KBM-7 (cell line): Measurements from ENCODE around the gene GSTM4.
"Not testable (repeated sequence)": the region's sequence is repeated elsewhere in the genome, so short reads cannot be mapped to it uniquely, and the experiment has no call there.

ENCODE experiments used
- DNase-seq: peaks from one replicate; pipeline ENCODE4 v3.0.0-alpha.2; 2015
- in situ Hi-C: fragments of 300-500 bp; cut with MboI; formaldehyde crosslinking; loops from 2 replicates; pipeline ENCODE4 v1.14.3; 2020; ENCODE audit warnings: low sequenced_read_pairs, low pct_unique_long_range_greater_than_20kb, mixed read lengths

Gene GSTM4

GRCh38 chr1:109654519-109654918 is 1.4 kb upstream of the GSTM4 start:
- no peak for DNase-seq
- in situ Hi-C loops = loop anchor here (25.0 kb wide), 1 partner anchor 108 kb away; the partner anchor contains the start of gene EPS8L3

- in situ Hi-C loops = loop anchor here (25.0 kb wide), 1 partner anchor 105 kb away; the partner anchor contains the start of gene EPS8L3
- no peak for DNase-seq
These were observed 1.5 kb downstream of the GSTM4 start for GRCh38 chr1:109657395-109657794.

GRCh38 chr1:109657970-109658369 is 2.1 kb downstream of the GSTM4 start:
- no peak for DNase-seq
- in situ Hi-C loops = loop anchor here (25.0 kb wide), 1 partner anchor 104 kb away; the partner anchor contains the start of gene EPS8L3

GRCh38 chr1:109658533-109659042 is 2.7 kb downstream of the GSTM4 start:
- in situ Hi-C loops = loop anchor here (25.0 kb wide), 1 partner anchor 104 kb away; the partner anchor contains the start of gene EPS8L3
- peak; percentile 15 for DNase-seq

GRCh38 chr1:109659145-109659544 is 3.2 kb downstream of the GSTM4 start:
- in situ Hi-C loops = loop anchor here (25.0 kb wide), 1 partner anchor 103 kb away; the partner anchor contains the start of gene EPS8L3
- no peak for DNase-seq

GRCh38 chr1:109659997-109660690 is 4.2 kb downstream of the GSTM4 start:
- DNase-seq = peak; percentile 41
- in situ Hi-C loops = loop anchor here (25.0 kb wide), 1 partner anchor 102 kb away; the partner anchor contains the start of gene EPS8L3

GRCh38 chr1:109660691-109661026 is 4.8 kb downstream of the GSTM4 start:
- DNase-seq = not testable (repeated sequence)
- in situ Hi-C loops = loop anchor here (25.0 kb wide), 1 partner anchor 102 kb away; the partner anchor contains the start of gene EPS8L3

- in situ Hi-C loops = loop anchor here (25.0 kb wide), 1 partner anchor 101 kb away; the partner anchor contains the start of gene EPS8L3
- no peak for DNase-seq
These were observed 5.5 kb downstream of the GSTM4 start for GRCh38 chr1:109661391-109661790.

GRCh38 chr1:109664671-109665070 is 8.8 kb downstream of the GSTM4 start:
- no peak for DNase-seq
- in situ Hi-C loops = loop anchor here (25.0 kb wide), 1 partner anchor 98 kb away; the partner anchor contains the start of gene EPS8L3

GRCh38 chr1:109667452-109668122 is 11.7 kb downstream of the GSTM4 start, which contains the start of gene GSTM2:
Gene GSTM2 (plus strand): TSS chr1:109668057. CDS start chr1:109668116, 59 bp downstream.
- no peak for DNase-seq

GRCh38 chr1:109668123-109668775 is 12.3 kb downstream of the GSTM4 start:
- in situ Hi-C loops = loop anchor here (25.0 kb wide), 1 partner anchor 94 kb away; the partner anchor contains the start of gene EPS8L3
- DNase-seq = no peak

More at GRCh38 chr1:109667452-109668122, 11.7 kb downstream of the GSTM4 start, which contains the start of gene GSTM2:
- in situ Hi-C loops = loop anchor here (25.0 kb wide), 1 partner anchor 95 kb away; the partner anchor contains the start of gene EPS8L3

- peak; percentile 84 for DNase-seq
- in situ Hi-C loops = loop anchor here (25.0 kb wide), 1 partner anchor 93 kb away; the partner anchor contains the start of gene EPS8L3
These were observed 13.5 kb downstream of the GSTM4 start for GRCh38 chr1:109669246-109669948.

- in situ Hi-C loops = loop anchor here (25.0 kb wide), 1 partner anchor 92 kb away; the partner anchor contains the start of gene EPS8L3
- not testable (repeated sequence) for DNase-seq
These were observed 14.0 kb downstream of the GSTM4 start for GRCh38 chr1:109669949-109670302.

GRCh38 chr1:109671067-109671466 is 15.2 kb downstream of the GSTM4 start:
- DNase-seq = no peak
- in situ Hi-C loops = loop anchor here (25.0 kb wide), 1 partner anchor 91 kb away; the partner anchor contains the start of gene EPS8L3

- not testable (repeated sequence) for DNase-seq
- in situ Hi-C loops = loop anchor here (25.0 kb wide), 1 partner anchor 88 kb away; the partner anchor contains the start of gene EPS8L3
These were observed 18.0 kb downstream of the GSTM4 start for GRCh38 chr1:109673861-109674260.

- in situ Hi-C loops, DNase-seq: not testable (repeated sequence)
These were observed 20.9 kb downstream of the GSTM4 start for GRCh38 chr1:109676683-109677381.

- in situ Hi-C loops = no loop called here
- DNase-seq = no peak
These were observed 21.6 kb downstream of the GSTM4 start for GRCh38 chr1:109677459-109677858.
